Stimulated activated CD8-positive, alpha-beta memory T cell treated with anti-CD3 and anti-CD28 coated beads, Interleukin-15, amount 100 ng/mL, for 48 hours (primary cell): Measurements from ENCODE around the gene LRCOL1.
A peak's percentile ranks its signal among the peaks of the same experiment; 100 is the strongest.
"Not testable (repeated sequence)": the region's sequence is repeated elsewhere in the genome, so short reads cannot be mapped to it uniquely, and the experiment has no call there.

Experiments used
- DNase-seq, 2 donors: peaks; one replicate each; pipeline ENCODE4 v3.0.0-alpha.2; 2020; ENCODE audit warnings: low read depth in 2 of 2

The LRCOL1 gene

DNA sequence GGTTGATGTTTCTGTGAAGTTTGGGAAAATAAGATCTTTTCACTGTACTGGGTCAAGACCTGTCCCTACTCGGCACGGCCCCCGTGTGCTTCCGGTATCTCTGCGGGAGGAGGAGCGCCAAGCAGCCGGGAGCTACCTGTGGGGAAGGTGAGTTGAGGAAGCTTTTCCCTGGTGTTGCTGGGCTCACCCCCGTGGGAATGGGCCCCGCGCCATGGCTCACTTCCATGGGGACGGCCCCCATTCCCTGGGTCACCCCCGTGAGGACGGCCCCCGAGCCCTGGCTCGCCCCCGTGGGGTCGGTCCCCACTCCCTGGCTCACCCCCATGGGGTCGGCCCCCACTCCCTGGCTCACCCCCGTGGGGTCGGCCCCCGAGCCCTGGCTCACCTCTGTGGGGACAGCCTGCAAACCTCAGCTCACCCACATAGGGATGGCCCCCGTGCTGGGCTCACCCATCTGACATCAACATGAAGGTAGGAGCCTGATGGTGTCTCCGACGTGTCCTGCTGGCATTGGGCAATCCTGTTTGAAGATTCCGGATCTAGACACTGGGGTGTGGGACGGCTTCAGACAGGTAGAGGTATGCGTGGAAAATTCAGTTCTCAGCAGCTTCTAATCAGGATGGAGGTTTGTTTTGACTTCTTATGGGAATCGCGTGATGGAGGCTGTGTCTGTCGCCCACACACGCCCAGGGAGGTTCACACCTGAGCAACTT is 9.1 kb downstream of the LRCOL1 start:
- no peak for DNase-seq

DNA sequence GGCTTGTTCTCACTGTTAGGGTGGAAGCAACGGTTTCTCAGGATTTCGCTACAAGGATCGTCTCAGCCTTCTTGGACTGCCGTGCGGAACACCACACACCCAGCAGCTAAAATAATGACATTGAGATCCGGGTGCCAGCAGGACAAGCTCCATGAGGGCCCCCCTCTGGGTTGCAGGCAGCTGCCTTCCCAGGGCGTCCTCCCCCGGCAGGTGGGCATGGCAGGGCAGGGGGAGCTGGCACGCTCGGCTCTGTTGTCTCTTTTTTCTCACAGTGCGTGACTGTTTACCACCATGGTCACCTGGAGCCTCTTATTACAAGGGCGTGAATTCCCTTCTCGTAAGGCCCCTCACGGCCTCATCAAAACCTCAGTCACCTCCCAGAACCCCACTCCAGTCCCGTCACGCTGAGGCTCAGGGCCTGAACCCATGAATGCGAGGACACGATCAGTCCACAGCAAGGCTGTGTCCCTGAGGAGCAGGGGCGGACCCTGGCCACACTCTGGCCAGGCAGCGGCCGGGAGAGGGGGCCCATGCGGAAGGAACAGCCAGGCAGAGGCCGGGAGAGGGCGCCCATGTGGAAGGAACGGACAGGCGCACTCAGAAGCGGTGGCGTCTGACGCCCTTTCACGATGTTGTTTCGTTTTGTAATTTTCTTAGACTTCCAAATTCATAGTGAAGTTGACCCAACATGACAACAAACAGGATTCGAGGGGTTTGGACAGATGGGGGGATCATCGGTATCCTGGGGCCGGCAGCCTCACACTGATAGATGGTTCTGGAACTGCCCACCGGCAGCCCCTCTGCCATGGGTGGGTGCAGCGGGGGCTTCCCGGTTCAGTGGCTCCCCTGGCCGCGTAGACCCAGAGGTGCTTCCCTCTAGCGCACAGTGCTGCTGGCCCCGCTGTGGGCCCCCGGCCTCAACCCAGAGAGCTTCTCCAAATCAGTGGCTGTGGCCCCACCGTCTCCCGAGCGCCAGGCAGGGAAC is 10.0 kb downstream of the LRCOL1 start:
- DNase-seq = no peak

DNA sequence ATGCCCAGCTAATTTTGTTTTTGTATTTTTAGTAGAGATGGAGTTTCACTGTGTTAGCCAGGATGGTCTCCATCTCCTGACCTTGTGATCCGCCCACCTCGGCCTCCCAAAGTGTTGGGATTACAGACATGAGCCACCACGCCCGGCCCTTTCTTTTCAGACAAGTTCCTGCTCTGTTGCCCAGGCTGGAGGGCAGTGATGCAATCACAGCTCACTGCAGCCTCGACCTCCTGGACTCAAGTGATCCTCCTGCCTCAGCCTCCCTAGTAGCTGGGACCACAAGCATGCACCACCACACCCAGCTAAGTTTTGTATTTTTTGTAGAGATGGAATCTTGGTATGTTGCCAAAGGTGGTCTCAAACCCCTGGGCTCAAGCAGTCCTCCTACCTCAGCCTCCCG is 10.9 kb downstream of the LRCOL1 start:
- not testable (repeated sequence) for DNase-seq

- no peak for DNase-seq
Observed at GRCh38 chr12:132597333-132598316, 12.8 kb downstream of the LRCOL1 start.

GRCh38 chr12:132596016-132596415 is 14.4 kb downstream of the LRCOL1 start:
- no peak for DNase-seq

GRCh38 chr12:132595183-132595582 is 15.2 kb downstream of the LRCOL1 start:
- DNase-seq = no peak

DNA sequence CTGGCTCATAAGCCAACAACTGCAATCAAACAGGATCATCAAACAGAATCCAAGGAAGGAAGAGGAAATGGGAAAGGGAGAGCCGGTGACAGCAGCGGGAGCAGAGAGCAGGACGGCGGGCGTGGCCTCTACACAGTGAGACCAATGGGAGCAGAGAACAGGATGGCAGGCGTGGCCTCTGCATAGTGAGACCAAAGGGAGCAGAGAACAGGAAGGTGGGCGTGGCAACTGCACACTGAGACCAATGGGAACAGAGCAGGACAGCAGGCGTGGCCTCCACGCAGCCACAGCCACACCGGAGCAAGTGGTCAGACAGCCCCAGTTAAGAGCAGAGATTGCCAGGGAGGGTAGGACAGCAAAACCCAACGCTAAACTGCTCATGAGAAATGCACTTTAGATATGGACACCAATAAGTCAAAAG is 16.4 kb downstream of the LRCOL1 start:
- peak in 1 of 2 donors; percentile 17 for DNase-seq

DNA sequence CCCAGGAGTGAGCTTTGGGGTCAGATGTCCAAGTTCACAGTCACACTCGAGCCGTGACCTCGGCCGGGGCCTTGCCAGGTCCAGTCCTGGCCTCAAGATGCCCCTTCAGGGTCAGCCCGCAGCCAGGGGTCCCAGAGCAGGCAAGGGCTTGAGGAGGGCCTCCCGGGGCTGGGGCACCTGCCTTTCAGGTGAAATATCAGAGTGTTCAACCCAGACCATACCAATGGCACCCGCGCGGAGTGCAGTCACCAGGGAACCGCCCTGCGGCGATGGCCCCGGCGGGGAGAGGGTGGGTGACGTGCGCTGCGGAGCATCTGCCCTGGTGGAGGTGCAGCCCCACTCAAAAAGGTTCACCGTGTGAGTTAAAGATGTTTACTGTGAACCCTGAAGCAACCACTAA is 16.9 kb downstream of the LRCOL1 start:
- no peak for DNase-seq

DNA sequence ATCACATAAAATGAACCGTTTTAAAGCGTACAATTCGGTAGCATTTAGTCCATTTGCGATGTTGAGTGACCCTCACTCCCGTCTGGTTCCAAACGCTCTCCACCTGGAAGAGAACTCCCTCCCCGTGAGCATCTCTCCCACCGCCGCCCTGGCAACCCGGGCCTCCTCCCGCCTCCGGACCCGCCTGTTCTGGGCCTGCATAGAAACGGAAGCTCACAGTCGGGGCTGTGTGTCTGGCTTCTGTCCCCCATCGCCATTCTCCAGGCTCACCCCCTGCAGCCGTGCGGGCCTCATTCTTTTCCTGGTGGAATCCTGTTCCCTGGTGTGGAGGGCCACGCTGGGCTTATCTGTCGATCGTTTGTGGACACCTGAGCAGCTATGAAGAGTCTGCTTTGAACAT is 17.3 kb downstream of the LRCOL1 start:
- no peak for DNase-seq

DNA sequence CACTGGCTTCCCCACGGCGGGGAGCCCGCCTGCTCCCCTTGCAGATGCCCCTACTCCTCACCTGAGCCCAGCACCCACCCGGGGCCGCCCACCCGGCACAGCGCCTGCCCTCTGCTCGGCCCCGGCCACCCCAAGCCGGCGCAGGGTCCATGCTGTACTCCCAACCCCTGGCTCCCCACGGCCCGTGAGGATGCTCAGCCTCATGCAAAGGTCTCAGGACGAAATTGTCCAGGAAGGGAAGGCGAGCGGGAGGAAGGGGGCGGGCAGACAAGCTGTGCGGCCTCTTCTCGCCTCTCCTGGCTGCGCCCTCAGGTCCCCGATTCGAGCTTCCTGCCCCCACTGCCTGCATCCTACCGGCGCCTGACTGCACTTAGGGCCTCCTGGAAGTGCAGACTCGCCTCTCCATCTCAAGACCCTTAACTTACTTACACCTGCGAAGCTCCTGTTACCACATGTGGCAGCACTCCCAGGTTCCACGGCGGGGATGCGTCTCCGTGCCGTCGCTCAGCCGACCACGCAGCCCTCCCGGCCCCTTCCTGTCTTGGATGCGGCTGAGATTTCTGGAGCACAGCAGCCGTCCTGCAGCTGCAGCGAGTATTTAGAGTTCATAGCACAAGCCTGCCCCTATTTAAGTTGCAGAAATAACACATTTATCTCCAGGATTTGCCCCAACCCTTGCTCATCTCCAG is 18.0 kb downstream of the LRCOL1 start:
- no peak for DNase-seq

- no peak for DNase-seq
Observed at GRCh38 chr12:132591107-132591935, 19.1 kb downstream of the LRCOL1 start.

- no peak for DNase-seq
Observed at GRCh38 chr12:132588821-132589669, 21.3 kb downstream of the LRCOL1 start.

DNA sequence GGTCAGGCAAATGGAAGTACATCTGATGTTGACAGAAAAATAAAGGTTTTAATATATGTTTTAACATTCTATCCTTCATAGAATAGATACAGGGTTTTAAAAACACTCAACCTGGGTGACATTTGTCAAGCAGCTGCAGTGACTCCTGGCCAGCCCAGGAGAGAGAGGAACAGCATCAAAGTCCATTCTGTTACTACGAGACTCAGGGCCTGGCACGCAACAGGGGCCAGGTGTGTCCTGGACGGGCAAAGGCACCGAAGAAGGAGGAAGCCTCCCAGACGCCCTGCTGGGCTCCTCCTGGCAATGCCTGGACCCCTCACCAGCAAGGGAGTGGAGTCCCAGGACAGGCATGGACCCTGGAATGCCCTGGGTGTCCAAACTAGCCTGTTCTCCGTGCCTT is 22.1 kb downstream of the LRCOL1 start:
- no peak for DNase-seq

DNA sequence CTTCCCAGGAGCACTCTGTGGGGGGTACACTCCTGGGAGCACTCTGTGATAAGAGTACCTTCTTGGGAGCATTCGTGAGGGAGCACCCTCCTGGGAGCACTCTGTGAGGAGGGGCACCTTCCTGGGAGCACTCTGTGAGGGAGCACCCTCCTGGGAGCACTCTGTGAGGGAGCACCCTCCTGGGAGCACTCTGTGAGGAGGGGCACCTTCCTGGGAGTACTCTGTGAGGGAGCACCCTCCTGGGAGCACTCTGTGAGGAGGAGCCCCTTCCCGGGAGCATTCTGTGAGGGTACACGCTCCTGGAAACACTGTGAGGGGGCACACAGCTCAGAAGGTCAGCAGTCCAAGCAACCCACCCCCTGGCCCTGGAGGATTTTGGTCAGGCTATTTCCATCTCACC is 22.6 kb downstream of the LRCOL1 start:
- no peak for DNase-seq

DNA sequence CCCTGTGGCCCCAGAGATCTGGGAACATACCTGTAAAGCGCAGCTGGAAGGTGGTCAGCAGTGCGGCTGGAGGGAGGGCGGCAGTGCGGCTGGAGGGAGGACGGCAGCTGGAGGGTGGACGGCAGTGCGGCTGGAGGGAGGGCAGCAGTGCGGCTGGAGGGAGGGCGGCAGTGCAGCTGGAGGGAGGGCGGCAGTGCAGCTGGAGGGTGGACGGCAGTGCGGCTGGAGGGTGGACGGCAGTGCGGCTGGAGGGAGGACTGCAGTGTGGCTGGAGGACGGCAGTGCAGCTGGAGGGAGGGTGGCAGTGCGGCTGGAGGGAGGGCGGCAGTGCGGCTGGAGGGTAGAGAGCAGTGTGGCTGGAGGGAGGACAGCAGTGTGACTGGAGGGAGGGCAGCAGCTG is 23.5 kb downstream of the LRCOL1 start:
- DNase-seq = no peak

DNA sequence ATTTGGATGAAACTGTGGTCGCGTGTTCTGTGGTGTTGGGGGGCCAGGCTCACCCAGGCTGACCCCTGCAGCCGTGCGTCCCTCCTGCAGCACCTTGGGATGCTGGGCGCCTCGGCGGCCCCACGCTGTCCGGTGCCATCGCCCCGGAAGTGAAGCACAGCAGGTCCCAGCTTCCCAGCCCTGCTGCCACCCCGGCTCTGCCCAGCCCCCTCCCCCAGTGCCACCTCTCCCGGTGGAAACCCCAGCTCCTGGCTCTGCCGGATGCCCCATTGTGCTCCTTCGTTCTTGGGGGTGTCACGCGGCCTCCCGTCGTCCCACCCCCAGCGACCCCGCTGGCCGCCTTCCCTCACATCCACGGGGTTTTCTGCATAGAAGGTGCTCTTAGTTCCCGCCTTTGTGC is 25.2 kb downstream of the LRCOL1 start:
- DNase-seq = no peak

DNA sequence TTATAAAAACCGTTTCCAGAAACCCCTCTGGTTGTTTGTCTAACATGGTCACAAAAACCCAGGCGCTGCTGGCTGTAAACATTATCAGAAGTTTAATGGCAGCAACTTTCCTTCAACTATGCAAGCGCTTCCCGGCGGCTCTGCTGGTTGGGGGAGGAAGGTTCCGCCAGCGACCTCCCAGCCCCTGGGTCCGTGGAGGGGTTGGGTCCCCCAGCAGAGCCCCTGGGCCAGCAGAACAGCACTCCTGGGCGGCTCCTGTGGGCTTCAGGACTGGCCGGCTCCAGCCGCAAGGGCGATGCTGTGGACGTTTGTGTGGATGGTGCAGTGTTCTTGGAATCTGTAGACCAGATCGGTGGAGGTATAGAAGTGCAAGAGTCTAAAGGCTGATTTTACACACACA is 26.0 kb downstream of the LRCOL1 start:
- no peak for DNase-seq

GRCh38 chr12:132583736-132584135 is 26.6 kb downstream of the LRCOL1 start:
- no peak for DNase-seq

DNA sequence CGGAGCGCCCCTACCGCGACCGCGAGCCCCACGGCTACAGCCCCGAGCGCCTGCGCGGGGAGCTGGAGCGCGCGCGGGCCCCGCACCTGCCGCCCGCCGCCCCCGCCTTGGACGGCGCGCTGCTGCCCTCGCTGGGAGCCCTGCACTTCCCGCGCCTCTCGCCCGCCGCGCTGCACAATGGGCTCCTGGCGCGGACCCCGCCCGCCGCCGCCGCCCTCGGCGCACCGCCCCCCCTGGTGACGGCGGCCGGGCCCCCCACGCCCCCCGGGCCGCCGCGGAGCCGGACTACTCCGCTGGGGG is 27.0 kb downstream of the LRCOL1 start:
- DNase-seq = no peak
